HepG2 (cell line): ENCODE results near the gene CPNE2. TPM values are rescaled to one million over a fixed set of nuclear protein-coding genes. Genes with fewer than 3 reads are reported as not detected.
A peak's percentile ranks its signal among the peaks of the same experiment; 100 is the strongest.

ENCODE experiments used
- EHMT2 ChIP-seq: fragments of 200-600 bp; sonication (generic); IDR thresholded peaks from 2 replicates; pipeline ENCODE4 v1.7.0; 2017; ENCODE audit warnings: antibody characterized with exemption, low read depth, low read length, borderline replicate concordance
- GABPA ChIP-seq, 2 experiments: IDR thresholded peaks; 2 replicates each; pipeline ENCODE4 v1.6.1; 2011 to 2016; ENCODE audit warnings: low read depth in 2 of 2, low read length in 1 of 2, missing biosample characterization in 1 of 2, missing genetic modification characterization in 1 of 2
- GATA4 ChIP-seq: sonication (generic); IDR thresholded peaks from 2 replicates; pipeline ENCODE4 v1.6.1; 2016; ENCODE audit warnings: antibody characterized with exemption, low read depth, borderline replicate concordance
- KDM6A ChIP-seq: IDR thresholded peaks from 2 replicates; pipeline ENCODE4 v1.6.1; 2016; ENCODE audit warnings: low read depth
- KLF12 ChIP-seq: sonication (generic); formaldehyde crosslinking; IDR thresholded peaks from 2 replicates; pipeline ENCODE4 v1.4.0; 2020; ENCODE audit warnings: missing genetic modification reagents, borderline replicate concordance
- MYNN ChIP-seq: sonication (generic); formaldehyde crosslinking; IDR thresholded peaks from 2 replicates; pipeline ENCODE4 v1.4.0; 2020; ENCODE audit warnings: mild to moderate bottlenecking, low read depth, missing genetic modification reagents
- SALL1 ChIP-seq: sonication (generic); formaldehyde crosslinking; IDR thresholded peaks from 2 replicates; pipeline ENCODE4 v1.8.0; 2022; ENCODE audit warnings: mild to moderate bottlenecking, missing genetic modification reagents
- SIX1 ChIP-seq: sonication (generic); formaldehyde crosslinking; IDR thresholded peaks from 2 replicates; pipeline ENCODE4 v1.4.0; 2020; ENCODE audit warnings: missing genetic modification reagents, borderline replicate concordance
- SPEN ChIP-seq: sonication (generic); formaldehyde crosslinking; IDR thresholded peaks from 2 replicates; pipeline ENCODE4 v1.5.1; 2020; ENCODE audit warnings: low read depth, mild to moderate bottlenecking, missing genetic modification reagents
- SRSF9 ChIP-seq: fragments of 200-400 bp; formaldehyde crosslinking; IDR thresholded peaks from 2 replicates; pipeline ENCODE4 v1.6.1; 2018; ENCODE audit warnings: borderline replicate concordance, mild to moderate bottlenecking, low read depth, low read length; ENCODE audit not compliant: insufficient read depth, poor library complexity, severe bottlenecking
- TEAD3 ChIP-seq: optimal IDR thresholded peaks from 2 replicates; pipeline ENCODE3; 2016; ENCODE audit warnings: borderline replicate concordance
- ZBTB7B ChIP-seq: sonication (generic); formaldehyde crosslinking; IDR thresholded peaks from 2 replicates; pipeline ENCODE4 v1.4.0; 2020; ENCODE audit warnings: missing genetic modification reagents
- ZC3H4 ChIP-seq: sonication (generic); formaldehyde crosslinking; IDR thresholded peaks from 2 replicates; pipeline ENCODE4 v1.4.0; 2020; ENCODE audit warnings: missing genetic modification reagents, borderline replicate concordance
- ZFP36 ChIP-seq: fragments of 150-350 bp; IDR thresholded peaks from 2 replicates; pipeline ENCODE4 v1.6.1; 2018; ENCODE audit warnings: borderline replicate concordance, low read length, low read depth; ENCODE audit not compliant: partially characterized antibody
- ZFX ChIP-seq: sonication (generic); formaldehyde crosslinking; IDR thresholded peaks from 2 replicates; pipeline ENCODE4 v1.4.0; 2020; ENCODE audit warnings: mild to moderate bottlenecking, low read depth, missing genetic modification reagents, moderate library complexity
- ZMYM3 ChIP-seq: sonication (generic); formaldehyde crosslinking; IDR thresholded peaks from 2 replicates; pipeline ENCODE4 v1.5.1; 2020; ENCODE audit warnings: mild to moderate bottlenecking, missing genetic modification reagents
- ZNF230 ChIP-seq: sonication (generic); formaldehyde crosslinking; IDR thresholded peaks from 2 replicates; pipeline ENCODE4 v1.4.0; 2020; ENCODE audit warnings: mild to moderate bottlenecking, missing genetic modification reagents
- ZNF550 ChIP-seq: sonication (generic); formaldehyde crosslinking; IDR thresholded peaks from 2 replicates; pipeline ENCODE4 v1.4.0; 2020; ENCODE audit warnings: mild to moderate bottlenecking, missing genetic modification reagents, borderline replicate concordance
- ZNF687 ChIP-seq: sonication (generic); formaldehyde crosslinking; IDR thresholded peaks from 2 replicates; pipeline ENCODE4 v1.5.1; 2020; ENCODE audit warnings: mild to moderate bottlenecking, missing genetic modification reagents, moderate library complexity
- ZNF724P ChIP-seq: sonication (generic); formaldehyde crosslinking; IDR thresholded peaks from 2 replicates; pipeline ENCODE4 v1.8.0; 2022; ENCODE audit warnings: missing genetic modification reagents, borderline replicate concordance
- ZNF737 ChIP-seq: sonication (generic); formaldehyde crosslinking; IDR thresholded peaks from 2 replicates; pipeline ENCODE4 v1.5.0; 2020; ENCODE audit warnings: missing genetic modification reagents, mild to moderate bottlenecking, borderline replicate concordance
- ZNF850 ChIP-seq: sonication (generic); formaldehyde crosslinking; conservative IDR thresholded peaks from 2 replicates; pipeline ENCODE4 v1.9.0; 2021; ENCODE audit warnings: mild to moderate bottlenecking, missing genetic modification reagents
- ZNF891 ChIP-seq: sonication (generic); formaldehyde crosslinking; IDR thresholded peaks from 2 replicates; pipeline ENCODE4 v1.5.0; 2020; ENCODE audit warnings: mild to moderate bottlenecking, missing genetic modification reagents
- ZZZ3 ChIP-seq: sonication (generic); formaldehyde crosslinking; IDR thresholded peaks from 2 replicates; pipeline ENCODE4 v1.4.0; 2020; ENCODE audit warnings: missing genetic modification reagents, mild to moderate bottlenecking, borderline replicate concordance
- polyA plus RNA-seq, 8 experiments: library from polyadenylated mRNA; depleted of rRNA in 3 of 8; stranded (reverse) in 7 of 8; unstranded in 1 of 8; fragments of >200 nt; fragmentation: Illumina TruSeq in 4 of 8; extraction: Trizol in 4 of 8; gene quantifications; 2 replicates each; pipeline versions ENCODE4 v1.2.1 to v1.2.3, GENCODE V29; 2011 to 2016; ENCODE audit warnings: low read depth in 4 of 8, missing spikeins in 1 of 8, mixed read lengths in 1 of 8; ENCODE audit not compliant: insufficient read depth in 1 of 8
- total RNA-seq, 5 experiments: library from RNA; depleted of rRNA; stranded (reverse); fragments of >200 nt; fragmentation: Illumina TruSeq; extraction: Trizol; gene quantifications; 2 replicates each; pipeline ENCODE4 v1.2.3, GENCODE V29; 2016; ENCODE audit warnings: low read depth in 1 of 5
- TF ChIP-seq, protein P1 (sequence below): sonication (generic); formaldehyde crosslinking; IDR thresholded peaks from 2 replicates; pipeline ENCODE4 v1.5.0; 2020; ENCODE audit warnings: missing genetic modification reagents

CPNE2 gene
- total and polyA plus RNA-seq, 2 of the 13 experiments (the other 11 are each of a cell fraction or from before 2014, with no cell fraction given): 10.6 to 23.3 TPM

DNA sequence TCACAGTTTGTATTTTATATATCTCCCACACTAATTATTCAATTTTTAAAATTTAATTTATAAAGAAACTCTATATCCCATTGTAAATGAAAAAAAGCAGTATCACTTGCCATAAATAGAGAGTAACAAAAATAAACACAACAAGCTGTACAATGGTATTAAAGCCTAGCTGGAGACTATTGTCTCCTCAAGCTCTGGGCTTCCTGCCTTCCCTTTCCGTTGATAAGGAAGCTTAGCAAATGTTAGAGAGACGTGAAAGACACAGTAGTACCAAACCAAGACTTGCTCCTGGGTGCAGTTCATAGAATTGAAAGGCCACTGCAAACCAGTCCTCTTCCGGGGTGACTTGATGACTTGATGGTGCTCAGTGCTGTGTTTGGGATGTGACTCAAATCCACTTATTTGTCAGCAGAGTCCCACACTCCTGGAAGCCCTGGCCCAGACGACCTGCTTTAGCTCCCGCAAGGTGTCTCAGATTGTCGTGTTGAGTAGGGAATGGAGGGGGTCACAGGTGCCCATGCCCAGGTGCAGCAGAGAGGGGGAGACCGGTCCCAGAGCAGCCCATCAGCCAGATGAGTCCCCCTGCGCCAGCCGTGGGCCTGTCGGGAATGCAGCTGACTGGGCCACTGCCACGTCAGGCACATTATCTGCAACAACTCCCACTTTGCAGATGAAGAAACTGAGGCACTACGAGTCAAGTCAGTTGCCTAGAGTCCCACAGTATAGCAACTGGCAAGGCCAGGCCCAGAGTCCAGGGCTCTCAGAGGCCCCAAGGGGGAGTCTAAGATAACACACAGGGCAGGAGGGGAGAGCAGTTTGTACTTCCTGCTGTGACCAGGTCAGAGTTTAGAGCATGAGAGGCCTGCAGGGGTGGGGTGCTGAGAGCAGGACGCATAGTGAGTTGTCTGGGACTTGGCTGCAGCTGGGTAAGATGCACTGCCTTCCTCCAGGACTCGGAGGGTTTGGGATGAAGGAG, 53.0 kb downstream of the CPNE2 start (continued):
- TF ChIP-seq ZNF687 (CRISPR knock-in tag): peak; percentile 65
- no peak for TF ChIP-seq SIX1 (CRISPR knock-in tag)
- TF ChIP-seq, protein P1, sequence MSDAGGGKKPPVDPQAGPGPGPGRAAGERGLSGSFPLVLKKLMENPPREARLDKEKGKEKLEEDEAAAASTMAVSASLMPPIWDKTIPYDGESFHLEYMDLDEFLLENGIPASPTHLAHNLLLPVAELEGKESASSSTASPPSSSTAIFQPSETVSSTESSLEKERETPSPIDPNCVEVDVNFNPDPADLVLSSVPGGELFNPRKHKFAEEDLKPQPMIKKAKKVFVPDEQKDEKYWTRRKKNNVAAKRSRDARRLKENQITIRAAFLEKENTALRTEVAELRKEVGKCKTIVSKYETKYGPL: no peak
- TF ChIP-seq ZNF230 (CRISPR knock-in tag): no peak
- no peak for TF ChIP-seq SRSF9
- no peak for TF ChIP-seq ZBTB7B
- no peak for TF ChIP-seq ZNF550 (CRISPR knock-in tag)
- TF ChIP-seq ZNF850 (CRISPR knock-in tag): no peak
- peak; percentile 49; the same call in 1 of the 2 replicates for TF ChIP-seq SALL1 (CRISPR knock-in tag)
- TF ChIP-seq ZMYM3: peak; percentile 94
- TF ChIP-seq TEAD3 (CRISPR knock-in tag): no peak
- no peak for TF ChIP-seq ZNF737 (CRISPR knock-in tag)
- TF ChIP-seq ZZZ3 (CRISPR knock-in tag): peak; percentile 38; the same call in 1 of the 2 replicates
- no peak for TF ChIP-seq EHMT2
- 0 out of 2 replicates have a peak, but pooled peaks have one; percentile 20 for TF ChIP-seq SPEN (CRISPR knock-in tag)
- no peak for TF ChIP-seq ZC3H4 (CRISPR knock-in tag)
- TF ChIP-seq ZFP36: no peak
- TF ChIP-seq KLF12 (CRISPR knock-in tag): no peak
- TF ChIP-seq ZNF724P: no peak
- TF ChIP-seq ZNF891: peak; percentile 69; the same call in 1 of the 2 replicates
- 0 out of 2 replicates have a peak, but pooled peaks have one; percentile 41 for TF ChIP-seq ZFX (CRISPR knock-in tag)
- no peak for TF ChIP-seq GATA4
- no peak for TF ChIP-seq KDM6A
- TF ChIP-seq MYNN (CRISPR knock-in tag): no peak
- no peak for TF ChIP-seq GABPA (IDR thresholded peaks at IDR 0.05; ENCODE audit: low read depth, low read length)
- TF ChIP-seq GABPA (CRISPR knock-in tag; IDR thresholded peaks at IDR 0.05; ENCODE audit: low read depth): peak; percentile 27; the same call in 1 of the 2 replicates
